Measurements from ENCODE around the gene TBL1X.

Gene TBL1X

GRCh38 chrX:9476810-9477575, 12.1 kb downstream of the TBL1X start:
- Histone ChIP-seq H3K4me1 (ENCODE audit: control insufficient read depth, insufficient read depth, low read length) (peaks cover 3% of the 10 kb centered on the region; the same call in 1 of the 2 replicates), H3K27ac (ENCODE audit: low read depth, low read length) (no peak overlapping the region)

GRCh38 chrX:9482408-9482807, 17.6 kb downstream of the TBL1X start:
- Histone ChIP-seq H3K27me3 (ENCODE audit: control insufficient read depth, insufficient read depth, low read length) (no peaks in the 10 kb centered on the region), H3K36me3 (ENCODE audit: control insufficient read depth, insufficient read depth, low read length) (peaks cover 20% of the 10 kb centered on the region; the same call in 1 of the 2 replicates), H3K27ac (ENCODE audit: low read depth, low read length) (no peak overlapping the region)

More at GRCh38 chrX:9476810-9477575, 12.1 kb downstream of the TBL1X start:
- no peak overlapping the region for H3K4me3 ChIP-seq (ENCODE audit: low read depth, low read length)
- peaks cover 18% of the 10 kb centered on the region; the same call in 1 of the 2 replicates for H3K36me3 ChIP-seq (ENCODE audit: control insufficient read depth, insufficient read depth, low read length)
- peaks cover 9% of the 10 kb centered on the region; the same call in 1 of the 2 replicates for H3K9me3 ChIP-seq (ENCODE audit: control insufficient read depth, insufficient read depth, low read depth, low read length)
- no peak overlapping the region for H3K9ac ChIP-seq (ENCODE audit: low read length)
- H3K27me3 ChIP-seq (ENCODE audit: control insufficient read depth, insufficient read depth, low read length), result no peaks in the 10 kb centered on the region

GRCh38 chrX:9482837-9483236, 18.0 kb downstream of the TBL1X start:
- H3K27me3 ChIP-seq (ENCODE audit: control insufficient read depth, insufficient read depth, low read length), result no peaks in the 10 kb centered on the region
- peaks cover 15% of the 10 kb centered on the region; the same call in 1 of the 2 replicates for H3K36me3 ChIP-seq (ENCODE audit: control insufficient read depth, insufficient read depth, low read length)
- H3K9ac ChIP-seq (ENCODE audit: low read length), result no peak overlapping the region
- H3K27ac ChIP-seq (ENCODE audit: low read depth, low read length), result no peak overlapping the region
- peaks cover 13% of the 10 kb centered on the region; the same call in 1 of the 2 replicates for H3K9me3 ChIP-seq (ENCODE audit: control insufficient read depth, insufficient read depth, low read depth, low read length)
- no peak overlapping the region for H3K4me3 ChIP-seq (ENCODE audit: low read depth, low read length)
- peaks cover 20% of the 10 kb centered on the region for H3K4me1 ChIP-seq (ENCODE audit: control insufficient read depth, insufficient read depth, low read length)

More at GRCh38 chrX:9482408-9482807, 17.6 kb downstream of the TBL1X start:
- no peak overlapping the region for H3K4me3 ChIP-seq (ENCODE audit: low read depth, low read length)
- no peak overlapping the region for H3K9ac ChIP-seq (ENCODE audit: low read length)
- H3K4me1 ChIP-seq (ENCODE audit: control insufficient read depth, insufficient read depth, low read length), result peaks cover 20% of the 10 kb centered on the region
- H3K9me3 ChIP-seq (ENCODE audit: control insufficient read depth, insufficient read depth, low read depth, low read length), result peaks cover 9% of the 10 kb centered on the region; the same call in 1 of the 2 replicates

GRCh38 chrX:9483376-9483775, 18.5 kb downstream of the TBL1X start:
- Histone ChIP-seq H3K36me3 (ENCODE audit: control insufficient read depth, insufficient read depth, low read length) (peaks cover 15% of the 10 kb centered on the region; the same call in 1 of the 2 replicates), H3K4me1 (ENCODE audit: control insufficient read depth, insufficient read depth, low read length) (peaks cover 18% of the 10 kb centered on the region), H3K9ac (ENCODE audit: low read length) (no peak overlapping the region), H3K9me3 (ENCODE audit: control insufficient read depth, insufficient read depth, low read depth, low read length) (peaks cover 17% of the 10 kb centered on the region; the same call in 1 of the 2 replicates), H3K27ac (ENCODE audit: low read depth, low read length) (no peak overlapping the region), H3K4me3 (ENCODE audit: low read depth, low read length) (no peak overlapping the region), H3K27me3 (ENCODE audit: control insufficient read depth, insufficient read depth, low read length) (no peaks in the 10 kb centered on the region)

GRCh38 chrX:9486786-9487387, 22.0 kb downstream of the TBL1X start:
- peaks cover 9% of the 10 kb centered on the region; the same call in 1 of the 2 replicates for H3K36me3 ChIP-seq (ENCODE audit: control insufficient read depth, insufficient read depth, low read length)
- peaks cover 17% of the 10 kb centered on the region for H3K4me1 ChIP-seq (ENCODE audit: control insufficient read depth, insufficient read depth, low read length)
- no peak overlapping the region for H3K27ac ChIP-seq (ENCODE audit: low read depth, low read length)
- H3K27me3 ChIP-seq (ENCODE audit: control insufficient read depth, insufficient read depth, low read length), result no peaks in the 10 kb centered on the region
- H3K9ac ChIP-seq (ENCODE audit: low read length), result no peak overlapping the region
- H3K9me3 ChIP-seq (ENCODE audit: control insufficient read depth, insufficient read depth, low read depth, low read length), result 0 out of 2 replicates have a peak, but pooled peaks cover 12% of the 10 kb centered on the region
- H3K4me3 ChIP-seq (ENCODE audit: low read depth, low read length), result no peak overlapping the region

- no peaks in the 10 kb centered on the region for H3K27me3 ChIP-seq (ENCODE audit: control insufficient read depth, insufficient read depth, low read length)
- 0 out of 2 replicates have a peak, but pooled peaks cover 12% of the 10 kb centered on the region for H3K9me3 ChIP-seq (ENCODE audit: control insufficient read depth, insufficient read depth, low read depth, low read length)
- no peak overlapping the region for H3K4me3 ChIP-seq (ENCODE audit: low read depth, low read length)
- H3K9ac ChIP-seq (ENCODE audit: low read length), result no peak overlapping the region
- peaks cover 2% of the 10 kb centered on the region; the same call in 1 of the 2 replicates for H3K4me1 ChIP-seq (ENCODE audit: control insufficient read depth, insufficient read depth, low read length)
- H3K27ac ChIP-seq (ENCODE audit: low read depth, low read length), result no peak overlapping the region
- peaks cover 3% of the 10 kb centered on the region; the same call in 1 of the 2 replicates for H3K36me3 ChIP-seq (ENCODE audit: control insufficient read depth, insufficient read depth, low read length)
Observed at GRCh38 chrX:9488586-9488985, 23.7 kb downstream of the TBL1X start.

- H3K4me1 ChIP-seq (ENCODE audit: control insufficient read depth, insufficient read depth, low read length), result no peaks in the 10 kb centered on the region; the same call in 1 of the 2 replicates
- no peak overlapping the region for H3K4me3 ChIP-seq (ENCODE audit: low read depth, low read length)
- H3K9ac ChIP-seq (ENCODE audit: low read length), result no peak overlapping the region
- 0 out of 2 replicates have a peak, but pooled peaks cover 12% of the 10 kb centered on the region for H3K9me3 ChIP-seq (ENCODE audit: control insufficient read depth, insufficient read depth, low read depth, low read length)
- H3K27me3 ChIP-seq (ENCODE audit: control insufficient read depth, insufficient read depth, low read length), result no peaks in the 10 kb centered on the region
- peaks cover 2% of the 10 kb centered on the region; the same call in 1 of the 2 replicates for H3K36me3 ChIP-seq (ENCODE audit: control insufficient read depth, insufficient read depth, low read length)
- H3K27ac ChIP-seq (ENCODE audit: low read depth, low read length), result no peak overlapping the region
Observed at GRCh38 chrX:9489234-9489633, 24.4 kb downstream of the TBL1X start.

GRCh38 chrX:9492901-9493300, 28.0 kb downstream of the TBL1X start:
- Histone ChIP-seq H3K27ac (ENCODE audit: low read depth, low read length) (no peak overlapping the region), H3K9me3 (ENCODE audit: control insufficient read depth, insufficient read depth, low read depth, low read length) (0 out of 2 replicates have a peak, but pooled peaks cover 7% of the 10 kb centered on the region), H3K4me3 (ENCODE audit: low read depth, low read length) (no peak overlapping the region), H3K36me3 (ENCODE audit: control insufficient read depth, insufficient read depth, low read length) (no peaks in the 10 kb centered on the region), H3K9ac (ENCODE audit: low read length) (no peak overlapping the region), H3K4me1 (ENCODE audit: control insufficient read depth, insufficient read depth, low read length) (peaks cover 8% of the 10 kb centered on the region), H3K27me3 (ENCODE audit: control insufficient read depth, insufficient read depth, low read length) (no peaks in the 10 kb centered on the region)

GRCh38 chrX:9493936-9494335, 29.1 kb downstream of the TBL1X start:
- no peaks in the 10 kb centered on the region for H3K27me3 ChIP-seq (ENCODE audit: control insufficient read depth, insufficient read depth, low read length)

GRCh38 chrX:9494771-9495170, 29.9 kb downstream of the TBL1X start:
- Histone ChIP-seq H3K4me1 (ENCODE audit: control insufficient read depth, insufficient read depth, low read length) (peaks cover 15% of the 10 kb centered on the region), H3K36me3 (ENCODE audit: control insufficient read depth, insufficient read depth, low read length) (no peaks in the 10 kb centered on the region; the same call in 1 of the 2 replicates), H3K9ac (ENCODE audit: low read length) (no peak overlapping the region), H3K27ac (ENCODE audit: low read depth, low read length) (no peak overlapping the region), H3K4me3 (ENCODE audit: low read depth, low read length) (no peak overlapping the region), H3K9me3 (ENCODE audit: control insufficient read depth, insufficient read depth, low read depth, low read length) (no peaks in the 10 kb centered on the region), H3K27me3 (ENCODE audit: control insufficient read depth, insufficient read depth, low read length) (no peaks in the 10 kb centered on the region)

More at GRCh38 chrX:9493936-9494335, 29.1 kb downstream of the TBL1X start:
- no peak overlapping the region for H3K4me3 ChIP-seq (ENCODE audit: low read depth, low read length)
- no peaks in the 10 kb centered on the region for H3K36me3 ChIP-seq (ENCODE audit: control insufficient read depth, insufficient read depth, low read length)
- H3K27ac ChIP-seq (ENCODE audit: low read depth, low read length), result no peak overlapping the region
- peaks cover 15% of the 10 kb centered on the region for H3K4me1 ChIP-seq (ENCODE audit: control insufficient read depth, insufficient read depth, low read length)
- H3K9ac ChIP-seq (ENCODE audit: low read length), result no peak overlapping the region
- H3K9me3 ChIP-seq (ENCODE audit: control insufficient read depth, insufficient read depth, low read depth, low read length), result no peaks in the 10 kb centered on the region

GRCh38 chrX:9495496-9495895, 30.6 kb downstream of the TBL1X start:
- H3K4me3 ChIP-seq (ENCODE audit: low read depth, low read length), result no peak overlapping the region
- no peak overlapping the region for H3K9ac ChIP-seq (ENCODE audit: low read length)
- H3K4me1 ChIP-seq (ENCODE audit: control insufficient read depth, insufficient read depth, low read length), result peaks cover 15% of the 10 kb centered on the region
- H3K9me3 ChIP-seq (ENCODE audit: control insufficient read depth, insufficient read depth, low read depth, low read length), result no peaks in the 10 kb centered on the region
- no peak overlapping the region for H3K27ac ChIP-seq (ENCODE audit: low read depth, low read length)
- no peaks in the 10 kb centered on the region for H3K27me3 ChIP-seq (ENCODE audit: control insufficient read depth, insufficient read depth, low read length)
- no peaks in the 10 kb centered on the region; the same call in 1 of the 2 replicates for H3K36me3 ChIP-seq (ENCODE audit: control insufficient read depth, insufficient read depth, low read length)

All from HUES6 (cell line).